DND-41 (cell line): ENCODE measurements around the gene FAM222A.

Source experiments
- ATAC-seq: fragments of 200-7000 bp; cut with Tn5 transposase; 3 replicates; pipeline ENCODE4 v1.9.1; 2021; ENCODE audit warnings: low read depth; ENCODE audit not compliant: insufficient read depth
- DNase-seq: peaks from one replicate; pipeline ENCODE4 v3.0.0-alpha.2; 2020
- H2AFZ ChIP-seq: 2 replicates; pipeline ENCODE4 v1.6.0; 2012; ENCODE audit warnings: low read depth, low read length
- H3K27ac ChIP-seq: 2 replicates; pipeline ENCODE4 v1.5.1; 2012; ENCODE audit warnings: low read length, inconsistent platforms
- H3K27me3 ChIP-seq: fragments of 200-600 bp; sonication (generic); 2 replicates; pipeline ENCODE4 v1.6.0; 2012; ENCODE audit warnings: low read length, mild to moderate bottlenecking, inconsistent platforms; ENCODE audit not compliant: insufficient read depth, poor library complexity
- H3K36me3 ChIP-seq: 2 replicates; pipeline ENCODE4 v1.5.1; 2012; ENCODE audit warnings: low read length, inconsistent platforms; ENCODE audit not compliant: insufficient read depth
- H3K4me1 ChIP-seq: 2 replicates; pipeline ENCODE4 v1.5.1; 2012; ENCODE audit warnings: mild to moderate bottlenecking, low read length; ENCODE audit not compliant: insufficient read depth
- H3K4me2 ChIP-seq: 2 replicates; pipeline ENCODE4 v1.6.0; 2012; ENCODE audit warnings: mild to moderate bottlenecking, moderate library complexity, low read length, inconsistent platforms; ENCODE audit not compliant: insufficient read depth
- H3K4me3 ChIP-seq, 2 experiments: fragments of 200-600 bp in 1 of 2; shearing (Covaris generic) in 1 of 2; 2 replicates each; pipeline ENCODE4 v1.5.1; 2012 to 2016; ENCODE audit warnings: inconsistent platforms in 2 of 2, low read length in 2 of 2, mild to moderate bottlenecking in 2 of 2, low read depth in 1 of 2, moderate library complexity in 1 of 2
- H3K79me2 ChIP-seq: 2 replicates; pipeline ENCODE4 v1.6.0; 2012; ENCODE audit warnings: low read length, inconsistent platforms; ENCODE audit not compliant: insufficient read depth
- H3K9ac ChIP-seq: 2 replicates; pipeline ENCODE4 v1.6.0; 2012; ENCODE audit warnings: low read depth, mild to moderate bottlenecking, inconsistent platforms, low read length, moderate library complexity
- H3K9me3 ChIP-seq: 2 replicates; pipeline ENCODE4 v1.5.1; 2012; ENCODE audit warnings: low read length, moderate library complexity, mild to moderate bottlenecking, inconsistent platforms; ENCODE audit not compliant: insufficient read depth, severe bottlenecking
- H4K20me1 ChIP-seq: 2 replicates; pipeline ENCODE4 v1.6.0; 2012; ENCODE audit warnings: low read length; ENCODE audit not compliant: insufficient read depth
- EZH2 ChIP-seq: IDR thresholded peaks from 3 replicates; pipeline ENCODE4 v1.6.1; 2012; ENCODE audit warnings: borderline replicate concordance, low read depth, mild to moderate bottlenecking, moderate library complexity, low read length, inconsistent platforms; ENCODE audit not compliant: severe bottlenecking
- TF ChIP-seq, protein P1 (sequence below): IDR thresholded peaks from 2 replicates; pipeline ENCODE4 v1.5.1; 2012; ENCODE audit warnings: borderline replicate concordance, low read length, moderate library complexity, mild to moderate bottlenecking; ENCODE audit not compliant: poor library complexity, severe bottlenecking; ENCODE audit errors: extremely low read depth

FAM222A gene

DNA sequence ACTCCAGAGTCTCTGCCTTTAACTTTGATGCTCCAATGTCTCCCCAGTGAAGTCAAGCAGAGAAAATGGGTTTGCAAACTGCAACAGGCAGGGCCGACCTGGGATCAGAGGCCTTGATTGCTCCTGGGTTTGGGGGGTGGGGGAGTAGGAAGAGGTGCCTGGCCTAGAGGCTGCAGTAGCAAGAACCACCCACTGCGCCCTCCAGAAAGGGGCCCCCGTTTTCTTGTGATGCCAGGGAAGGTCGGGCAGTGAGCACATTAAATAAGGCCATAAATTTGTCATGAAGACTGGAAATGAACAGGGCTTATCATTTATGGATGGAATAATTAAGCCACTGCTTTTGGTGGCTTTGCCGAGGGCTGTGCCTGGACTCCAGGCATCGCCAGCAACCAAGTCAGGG lies 38.2 kb upstream of the FAM222A start:
- Histone ChIP-seq H3K4me1 (no peaks in the 10 kb centered on the region), H3K79me2 (no peaks in the 10 kb centered on the region), H4K20me1 (no peaks in the 10 kb centered on the region), H3K9ac (no peak overlapping the region), H3K4me3 (no peak overlapping the region), H2AFZ (no peak overlapping the region), H3K9me3 (peaks cover 3% of the 10 kb centered on the region), H3K27ac (no peak overlapping the region), H3K36me3 (no peaks in the 10 kb centered on the region), H3K4me2 (no peak overlapping the region), H3K27me3 (peaks cover 5% of the 10 kb centered on the region)
- TF ChIP-seq, protein P1, sequence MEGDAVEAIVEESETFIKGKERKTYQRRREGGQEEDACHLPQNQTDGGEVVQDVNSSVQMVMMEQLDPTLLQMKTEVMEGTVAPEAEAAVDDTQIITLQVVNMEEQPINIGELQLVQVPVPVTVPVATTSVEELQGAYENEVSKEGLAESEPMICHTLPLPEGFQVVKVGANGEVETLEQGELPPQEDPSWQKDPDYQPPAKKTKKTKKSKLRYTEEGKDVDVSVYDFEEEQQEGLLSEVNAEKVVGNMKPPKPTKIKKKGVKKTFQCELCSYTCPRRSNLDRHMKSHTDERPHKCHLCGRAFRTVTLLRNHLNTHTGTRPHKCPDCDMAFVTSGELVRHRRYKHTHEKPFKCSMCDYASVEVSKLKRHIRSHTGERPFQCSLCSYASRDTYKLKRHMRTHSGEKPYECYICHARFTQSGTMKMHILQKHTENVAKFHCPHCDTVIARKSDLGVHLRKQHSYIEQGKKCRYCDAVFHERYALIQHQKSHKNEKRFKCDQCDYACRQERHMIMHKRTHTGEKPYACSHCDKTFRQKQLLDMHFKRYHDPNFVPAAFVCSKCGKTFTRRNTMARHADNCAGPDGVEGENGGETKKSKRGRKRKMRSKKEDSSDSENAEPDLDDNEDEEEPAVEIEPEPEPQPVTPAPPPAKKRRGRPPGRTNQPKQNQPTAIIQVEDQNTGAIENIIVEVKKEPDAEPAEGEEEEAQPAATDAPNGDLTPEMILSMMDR = no peak
- TF ChIP-seq EZH2 = no peak
- ATAC-seq (no peak), DNase-seq (no peak)

DNA sequence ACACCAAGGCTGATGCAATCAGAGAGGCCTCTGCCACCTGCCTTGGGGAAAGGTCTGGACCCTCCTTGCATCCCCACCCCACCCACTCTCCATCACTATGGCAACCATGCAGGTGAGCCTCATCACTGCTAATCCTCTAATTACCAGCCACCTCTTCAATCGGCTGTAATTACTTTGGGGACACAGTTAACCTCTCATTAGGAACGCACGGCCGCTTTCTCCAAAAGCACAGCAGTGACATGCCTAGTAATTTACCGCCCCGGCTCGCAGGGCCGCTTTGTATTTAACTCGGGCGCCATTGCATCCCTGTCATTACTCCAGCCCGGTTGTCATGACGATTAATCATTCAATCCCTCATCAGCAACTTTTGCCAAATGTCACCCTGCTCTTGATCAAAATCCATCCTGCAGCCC lies 36.3 kb upstream of the FAM222A start:
- no peak overlapping the region for H3K27ac ChIP-seq
- no peaks in the 10 kb centered on the region for H3K36me3 ChIP-seq
- peaks cover 5% of the 10 kb centered on the region for H3K27me3 ChIP-seq
- DNase-seq (no peak), ATAC-seq (no peak)
- no peak overlapping the region for H3K4me3 ChIP-seq
- H2AFZ ChIP-seq = no peak overlapping the region
- no peak overlapping the region for H3K9ac ChIP-seq
- H3K9me3 ChIP-seq = peaks cover 2% of the 10 kb centered on the region
- TF ChIP-seq, protein P1 = no peak
- no peak for TF ChIP-seq EZH2
- H3K4me2 ChIP-seq = no peak overlapping the region
- no peaks in the 10 kb centered on the region for H3K4me1 ChIP-seq
- no peaks in the 10 kb centered on the region for H4K20me1 ChIP-seq
- no peaks in the 10 kb centered on the region for H3K79me2 ChIP-seq

DNA sequence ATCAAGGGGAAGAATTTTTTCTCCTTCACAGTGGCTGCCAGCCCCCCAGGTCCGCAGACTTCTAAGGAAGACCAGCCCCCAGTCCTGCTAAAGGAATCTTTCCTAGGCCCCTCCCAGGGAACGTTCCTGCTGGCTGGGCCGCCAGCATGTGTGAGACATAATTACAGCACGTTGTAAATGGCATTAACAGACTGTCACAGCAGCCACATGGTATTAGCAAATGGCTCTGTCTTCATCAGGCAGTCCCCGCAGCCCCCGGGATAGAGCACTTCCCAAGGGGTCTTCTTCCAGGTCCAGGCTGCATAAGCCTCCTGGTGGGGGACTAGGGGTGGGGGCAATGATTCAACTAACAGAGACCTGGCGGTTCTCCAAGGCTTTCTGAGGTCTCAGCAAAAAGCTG lies 34.9 kb upstream of the FAM222A start:
- H3K27ac ChIP-seq = no peak overlapping the region
- ATAC-seq = no peak

More for the DNA sequence above, 34.9 kb upstream of the FAM222A start:
- no peak overlapping the region for H3K4me2 ChIP-seq
- no peaks in the 10 kb centered on the region for H3K79me2 ChIP-seq
- H3K4me1 ChIP-seq = no peaks in the 10 kb centered on the region
- no peak for DNase-seq
- H4K20me1 ChIP-seq = no peaks in the 10 kb centered on the region
- TF ChIP-seq EZH2 = no peak
- TF ChIP-seq, protein P1 = no peak
- H3K27me3 ChIP-seq = peaks cover 5% of the 10 kb centered on the region
- no peaks in the 10 kb centered on the region for H3K9me3 ChIP-seq
- no peak overlapping the region for H3K4me3 ChIP-seq
- H3K36me3 ChIP-seq = no peaks in the 10 kb centered on the region
- H3K9ac ChIP-seq = no peak overlapping the region
- H2AFZ ChIP-seq = no peak overlapping the region
